ENCODE data around the gene CCDC187.
"Not testable (repeated sequence)": the region's sequence is repeated elsewhere in the genome, so short reads cannot be mapped to it uniquely, and the experiment has no call there.

DNA sequence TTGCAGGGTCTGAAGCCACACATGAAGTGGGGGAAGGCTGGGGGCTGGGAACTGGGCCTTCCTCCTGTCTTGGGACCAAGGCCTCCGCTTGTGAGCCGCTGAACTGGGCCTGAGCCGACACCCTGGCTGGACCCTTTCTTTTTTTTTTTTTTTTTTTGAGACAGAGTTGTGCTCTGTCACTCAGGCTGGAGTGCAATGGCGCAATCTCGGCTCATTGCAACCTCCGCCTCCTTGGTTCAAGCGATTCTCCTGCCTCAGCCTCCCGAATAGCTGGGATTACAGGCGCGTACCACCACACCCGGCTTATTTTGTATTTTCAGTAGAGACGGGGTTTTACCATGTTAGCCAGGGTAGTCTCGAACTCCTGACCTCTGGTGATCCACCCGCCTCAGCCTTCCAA is 15.3 kb upstream of the CCDC187 start:
- TF ChIP-seq, protein P1, sequence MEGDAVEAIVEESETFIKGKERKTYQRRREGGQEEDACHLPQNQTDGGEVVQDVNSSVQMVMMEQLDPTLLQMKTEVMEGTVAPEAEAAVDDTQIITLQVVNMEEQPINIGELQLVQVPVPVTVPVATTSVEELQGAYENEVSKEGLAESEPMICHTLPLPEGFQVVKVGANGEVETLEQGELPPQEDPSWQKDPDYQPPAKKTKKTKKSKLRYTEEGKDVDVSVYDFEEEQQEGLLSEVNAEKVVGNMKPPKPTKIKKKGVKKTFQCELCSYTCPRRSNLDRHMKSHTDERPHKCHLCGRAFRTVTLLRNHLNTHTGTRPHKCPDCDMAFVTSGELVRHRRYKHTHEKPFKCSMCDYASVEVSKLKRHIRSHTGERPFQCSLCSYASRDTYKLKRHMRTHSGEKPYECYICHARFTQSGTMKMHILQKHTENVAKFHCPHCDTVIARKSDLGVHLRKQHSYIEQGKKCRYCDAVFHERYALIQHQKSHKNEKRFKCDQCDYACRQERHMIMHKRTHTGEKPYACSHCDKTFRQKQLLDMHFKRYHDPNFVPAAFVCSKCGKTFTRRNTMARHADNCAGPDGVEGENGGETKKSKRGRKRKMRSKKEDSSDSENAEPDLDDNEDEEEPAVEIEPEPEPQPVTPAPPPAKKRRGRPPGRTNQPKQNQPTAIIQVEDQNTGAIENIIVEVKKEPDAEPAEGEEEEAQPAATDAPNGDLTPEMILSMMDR (IDR thresholded peaks at IDR 0.05; ENCODE audit: borderline replicate concordance, extremely low read depth, low read length, poor library complexity, severe bottlenecking), result not testable (repeated sequence)
- not testable (repeated sequence) for TF ChIP-seq EZH2 (IDR thresholded peaks at IDR 0.05; ENCODE audit: borderline replicate concordance, low read depth, low read length, severe bottlenecking)
